Lower leg skin (tissue), 3 donors: ENCODE results near the gene HECA.

ENCODE experiments used
- POLR2A ChIP-seq, 2 donors: fragments of 450-650 bp; IDR thresholded peaks; one replicate each; pipeline ENCODE4 v1.6.1; 2016 to 2017; ENCODE audit warnings: antibody characterized with exemption in 2 of 2, mild to moderate bottlenecking in 1 of 2, moderate library complexity in 1 of 2
- TF ChIP-seq, protein P1 (sequence below), 3 donors: fragments of 450-650 bp; IDR thresholded peaks; one replicate each; pipeline ENCODE4 v1.5.1; 2016; ENCODE audit warnings: antibody characterized with exemption in 3 of 3, mild to moderate bottlenecking in 3 of 3, moderate library complexity in 2 of 3

DNA sequence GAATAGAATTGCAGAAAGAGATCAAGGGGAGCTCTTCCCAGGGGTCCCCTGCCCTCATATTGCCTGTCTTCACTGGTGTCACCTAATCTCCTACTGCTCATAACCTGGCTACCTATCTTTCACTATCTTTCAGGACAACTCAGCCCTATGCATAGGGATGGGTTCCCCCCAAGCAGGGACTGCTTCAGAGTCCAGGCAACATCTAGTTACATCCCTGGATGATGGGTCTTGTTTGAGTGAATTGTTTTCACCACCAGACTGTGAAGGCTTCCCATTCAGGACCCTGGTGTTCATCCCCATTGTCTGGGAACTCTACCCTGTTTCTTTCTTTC is 850 bp upstream of the HECA start:
- TF ChIP-seq POLR2A (IDR thresholded peaks at IDR 0.05) = no peak
- TF ChIP-seq, protein P1, sequence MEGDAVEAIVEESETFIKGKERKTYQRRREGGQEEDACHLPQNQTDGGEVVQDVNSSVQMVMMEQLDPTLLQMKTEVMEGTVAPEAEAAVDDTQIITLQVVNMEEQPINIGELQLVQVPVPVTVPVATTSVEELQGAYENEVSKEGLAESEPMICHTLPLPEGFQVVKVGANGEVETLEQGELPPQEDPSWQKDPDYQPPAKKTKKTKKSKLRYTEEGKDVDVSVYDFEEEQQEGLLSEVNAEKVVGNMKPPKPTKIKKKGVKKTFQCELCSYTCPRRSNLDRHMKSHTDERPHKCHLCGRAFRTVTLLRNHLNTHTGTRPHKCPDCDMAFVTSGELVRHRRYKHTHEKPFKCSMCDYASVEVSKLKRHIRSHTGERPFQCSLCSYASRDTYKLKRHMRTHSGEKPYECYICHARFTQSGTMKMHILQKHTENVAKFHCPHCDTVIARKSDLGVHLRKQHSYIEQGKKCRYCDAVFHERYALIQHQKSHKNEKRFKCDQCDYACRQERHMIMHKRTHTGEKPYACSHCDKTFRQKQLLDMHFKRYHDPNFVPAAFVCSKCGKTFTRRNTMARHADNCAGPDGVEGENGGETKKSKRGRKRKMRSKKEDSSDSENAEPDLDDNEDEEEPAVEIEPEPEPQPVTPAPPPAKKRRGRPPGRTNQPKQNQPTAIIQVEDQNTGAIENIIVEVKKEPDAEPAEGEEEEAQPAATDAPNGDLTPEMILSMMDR (IDR thresholded peaks at IDR 0.05) = no peak
